Thymus (tissue), 11 donors: ENCODE results near the gene SPATA13. TPM values are rescaled to one million over a fixed set of nuclear protein-coding genes. Genes with fewer than 3 reads are reported as not detected.
"Not testable (repeated sequence)": the region's sequence is repeated elsewhere in the genome, so short reads cannot be mapped to it uniquely, and the experiment has no call there.

Experiments
- DNase-seq, 9 donors: peaks; one replicate each; pipeline ENCODE4 v3.0.0-alpha.2; 2013; ENCODE audit warnings: low spot score in 9 of 9, low read depth in 6 of 9, missing footprints in 1 of 9
- H3K27ac ChIP-seq, 2 donors: one replicate each; pipeline ENCODE4 v1.5.1; 2013; ENCODE audit warnings: control low read depth in 1 of 2, low read depth in 1 of 2, low read length in 1 of 2, mild to moderate bottlenecking in 1 of 2, moderate library complexity in 1 of 2
- H3K27me3 ChIP-seq, 2 donors: one replicate each; pipeline ENCODE4 v1.5.1; 2013; ENCODE audit warnings: low read length in 1 of 2; ENCODE audit not compliant: control insufficient read depth in 2 of 2, insufficient read depth in 1 of 2
- H3K36me3 ChIP-seq, 2 donors: one replicate each; pipeline ENCODE4 v1.5.1; 2013; ENCODE audit warnings: low read length in 1 of 2, mild to moderate bottlenecking in 1 of 2, moderate library complexity in 1 of 2; ENCODE audit not compliant: control insufficient read depth in 2 of 2, insufficient read depth in 2 of 2
- H3K4me1 ChIP-seq, 2 donors: one replicate each; pipeline ENCODE4 v1.5.1; 2013; ENCODE audit warnings: low read length in 2 of 2; ENCODE audit not compliant: control insufficient read depth in 2 of 2, insufficient read depth in 2 of 2
- H3K4me3 ChIP-seq, 2 donors: one replicate each; pipeline ENCODE4 v1.5.1; 2013; ENCODE audit warnings: low read length in 2 of 2, control low read depth in 1 of 2, mild to moderate bottlenecking in 1 of 2
- H3K9me3 ChIP-seq, 2 donors: one replicate each; pipeline ENCODE4 v1.5.1; 2013; ENCODE audit warnings: low read length in 1 of 2, mild to moderate bottlenecking in 1 of 2; ENCODE audit not compliant: control insufficient read depth in 2 of 2, insufficient read depth in 1 of 2
- WGBS: extraction: QIAGEN DNeasy Blood & Tissue Kit; methylation state at CpG from one replicate; pipeline ENCODE4 v1.1.7; 2013; 5-methylcytosine and 5-hydroxymethylcytosine counted together
- polyA plus RNA-seq: library from polyadenylated mRNA; stranded (reverse); fragments of 200-250 nt; gene quantifications from one replicate; pipeline ENCODE4 v1.2.3, GENCODE V29; 2013
- total RNA-seq: library from RNA; stranded (reverse); fragments of 120-200 nt; gene quantifications from one replicate; pipeline ENCODE4 v1.2.4, GENCODE V29; 2013
- donor health status: healthy.

Gene SPATA13
- total and polyA plus RNA-seq, 2 donors: 17.0 to 18.7 TPM

GRCh38 chr13:24216779-24217178 is 56.3 kb downstream of the SPATA13 start:
- not testable (repeated sequence) for H3K27ac ChIP-seq, DNase-seq, H3K9me3 ChIP-seq, H3K27me3 ChIP-seq, H3K4me3 ChIP-seq, H3K36me3 ChIP-seq
- peaks cover 5 to 37% of the 10 kb centered on the region in 2 donors for H3K4me1 ChIP-seq
- 93% methylated on average over 2 of the region's 2 CpGs for WGBS

- DNase-seq: peak in 1 of 9 donors; percentile 48
- WGBS: 61% methylated on average over 6 of the region's 6 CpGs
These were observed 57.2 kb downstream of the SPATA13 start for GRCh38 chr13:24217601-24218281.

GRCh38 chr13:24218338-24218737 is 57.8 kb downstream of the SPATA13 start:
- DNase-seq: no peak
- Histone ChIP-seq H3K4me1 (peaks cover 5 to 25% of the 10 kb centered on the region in 2 donors), H3K27me3 (no peaks in the 10 kb centered on the region), H3K27ac (no peak overlapping the region), H3K36me3 (no peaks in the 10 kb centered on the region), H3K4me3 (no peak overlapping the region), H3K9me3 (no peaks in the 10 kb centered on the region)
- WGBS: 98% methylated on average over 3 of the region's 3 CpGs

More at GRCh38 chr13:24217601-24218281, 57.2 kb downstream of the SPATA13 start:
- no peaks in the 10 kb centered on the region for H3K36me3 ChIP-seq
- peaks cover 5 to 30% of the 10 kb centered on the region in 2 donors for H3K4me1 ChIP-seq
- H3K27me3 ChIP-seq: no peaks in the 10 kb centered on the region
- H3K9me3 ChIP-seq: no peaks in the 10 kb centered on the region
- no peak overlapping the region for H3K4me3 ChIP-seq
- peak overlapping the region in 1 of 2 donors; percentile 14 for H3K27ac ChIP-seq

- Histone ChIP-seq H3K4me1 (peaks cover 5 to 29% of the 10 kb centered on the region in 2 donors), H3K4me3 (no peak overlapping the region), H3K9me3 (no peaks in the 10 kb centered on the region), H3K27ac (no peak overlapping the region), H3K27me3 (no peaks in the 10 kb centered on the region), H3K36me3 (no peaks in the 10 kb centered on the region)
- no peak for DNase-seq
- WGBS: 97% methylated on average over 2 of the region's 2 CpGs
These were observed 58.5 kb downstream of the SPATA13 start for GRCh38 chr13:24218977-24219376.

GRCh38 chr13:24220086-24220703 is 59.7 kb downstream of the SPATA13 start:
- no peaks in the 10 kb centered on the region for H3K9me3 ChIP-seq
- WGBS: 78% methylated on average over 6 of the region's 6 CpGs
- H3K4me1 ChIP-seq: peaks cover 5 to 32% of the 10 kb centered on the region in 2 donors
- H3K27me3 ChIP-seq: no peaks in the 10 kb centered on the region
- H3K4me3 ChIP-seq: no peak overlapping the region
- H3K36me3 ChIP-seq: no peaks in the 10 kb centered on the region
- peak; percentile 47 to 90 (median 80) for DNase-seq
- no peak overlapping the region for H3K27ac ChIP-seq

- no peak for DNase-seq
- no peak overlapping the region for H3K27ac ChIP-seq
- 93% methylated on average over 2 of the region's 2 CpGs for WGBS
These were observed 60.5 kb downstream of the SPATA13 start for GRCh38 chr13:24221007-24221406.

GRCh38 chr13:24222756-24223155 is 62.2 kb downstream of the SPATA13 start:
- WGBS: 98% methylated on average over 20 of the region's 20 CpGs
- H3K36me3 ChIP-seq: peaks cover 0 to 2% of the 10 kb centered on the region in 2 donors
- no peak for DNase-seq
- H3K4me1 ChIP-seq: peaks cover 1 to 22% of the 10 kb centered on the region in 2 donors
- H3K27ac ChIP-seq: no peak overlapping the region
- no peaks in the 10 kb centered on the region for H3K27me3 ChIP-seq
- H3K4me3 ChIP-seq: no peak overlapping the region
- H3K9me3 ChIP-seq: no peaks in the 10 kb centered on the region

More at GRCh38 chr13:24221007-24221406, 60.5 kb downstream of the SPATA13 start:
- Histone ChIP-seq H3K27me3 (no peaks in the 10 kb centered on the region), H3K4me3 (no peak overlapping the region), H3K9me3 (no peaks in the 10 kb centered on the region), H3K4me1 (peaks cover 5 to 33% of the 10 kb centered on the region in 2 donors), H3K36me3 (peaks cover 0 to 1% of the 10 kb centered on the region in 2 donors)

GRCh38 chr13:24223341-24224231 is 63.1 kb downstream of the SPATA13 start:
- no peak overlapping the region for H3K4me3 ChIP-seq
- peaks cover 0 to 2% of the 10 kb centered on the region in 2 donors for H3K36me3 ChIP-seq
- H3K9me3 ChIP-seq: no peaks in the 10 kb centered on the region
- H3K4me1 ChIP-seq: peaks cover 0 to 16% of the 10 kb centered on the region in 2 donors
- DNase-seq: no peak
- no peak overlapping the region for H3K27ac ChIP-seq
- no peaks in the 10 kb centered on the region for H3K27me3 ChIP-seq
- 89% methylated on average over 42 of the region's 42 CpGs for WGBS
